Activated B cell treated with CpG ODN at 0.5 μM for 24 hours (primary cell): ENCODE results near the gene C14orf132. TPM values are rescaled to one million over a fixed set of nuclear protein-coding genes. Genes with fewer than 3 reads are reported as not detected.

Experiments
- ATAC-seq: fragments of 200-7000 bp; cut with Tn5 transposase; one replicate; pipeline ENCODE4 v1.10.0; 2021; ENCODE audit warnings: low read depth, mild to moderate bottlenecking, moderate library complexity
- CTCF ChIA-PET: fragments of 350-600 bp; sonication (Branson Sonifier 250); formaldehyde crosslinking; loops from one replicate; lab custom pipeline; 2021; ENCODE audit warnings: antibody characterized with exemption; lab: Charles Lee
- POLR2A ChIA-PET: fragments of 350-600 bp; sonication (Branson Sonifier 250); formaldehyde crosslinking; loops from one replicate; lab custom pipeline; 2021; ENCODE audit warnings: antibody characterized with exemption; lab: Charles Lee
- DNase-seq: peaks from one replicate; pipeline ENCODE4 v3.0.0; 2022
- H3K27ac Mint-ChIP-seq: one replicate; pipeline ENCODE4 v1.8.0; 2020; ENCODE audit warnings: mixed read lengths
- H3K27me3 Mint-ChIP-seq: one replicate; pipeline ENCODE4 v1.8.0; 2021; ENCODE audit warnings: mixed read lengths
- H3K36me3 Mint-ChIP-seq: one replicate; pipeline ENCODE4 v1.8.0; 2021; ENCODE audit warnings: low read depth, mixed read lengths
- H3K4me1 Mint-ChIP-seq: one replicate; pipeline ENCODE4 v1.8.0; 2021; ENCODE audit warnings: mixed read lengths
- H3K4me3 Mint-ChIP-seq: one replicate; pipeline ENCODE4 v1.8.0; 2020; ENCODE audit warnings: mild to moderate bottlenecking, mixed read lengths
- H3K9me3 Mint-ChIP-seq: one replicate; pipeline ENCODE4 v1.8.0; 2020; ENCODE audit warnings: mixed read lengths
- intact Hi-C: fragments of 100-400 bp; cut with micrococcal nuclease; formaldehyde crosslinking; loops from one replicate; pipeline ENCODE4 v1.15.1; 2024
- total RNA-seq: library from RNA; stranded (reverse); gene quantifications from 2 replicates; pipeline ENCODE4 v1.2.3, GENCODE V29; 2022
- TF ChIP-seq, protein P1 (sequence below): fragments of 200-600 bp; IDR thresholded peaks from one replicate; pipeline ENCODE4 v1.8.0; 2022; ENCODE audit warnings: antibody characterized with exemption, mild to moderate bottlenecking

Gene C14orf132
- total RNA-seq, 1 donor from 2014 or later, result 0.16 TPM

DNA sequence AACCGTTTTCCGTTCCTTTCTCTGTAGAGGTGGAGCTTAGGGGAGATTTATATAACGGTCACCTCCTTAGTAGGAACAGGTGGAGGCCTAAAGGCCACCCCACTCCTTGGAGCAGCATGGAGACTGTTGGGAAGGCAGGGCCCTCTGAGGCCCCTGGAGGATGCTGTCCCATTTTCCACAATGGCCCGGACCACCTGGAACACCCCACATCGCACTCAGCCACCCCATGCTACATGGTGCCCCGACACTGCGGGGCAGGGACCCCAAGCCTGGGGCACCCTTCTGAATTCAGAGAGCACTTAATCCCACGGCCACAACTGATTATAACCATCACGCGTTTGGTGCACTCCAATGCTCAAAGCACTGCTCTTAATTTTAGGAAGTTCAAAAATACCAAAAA lies 41.4 kb downstream of the C14orf132 start:
- H3K4me1 Mint-ChIP-seq, result peaks cover 2% of the 10 kb centered on the region
- H3K9me3 Mint-ChIP-seq, result peaks cover 5% of the 10 kb centered on the region
- H3K27ac Mint-ChIP-seq, result no peak overlapping the region
- POLR2A ChIA-PET, result no interaction called here
- ATAC-seq (no peak), DNase-seq (no peak)
- CTCF ChIA-PET, result no interaction called here
- TF ChIP-seq, protein P1, sequence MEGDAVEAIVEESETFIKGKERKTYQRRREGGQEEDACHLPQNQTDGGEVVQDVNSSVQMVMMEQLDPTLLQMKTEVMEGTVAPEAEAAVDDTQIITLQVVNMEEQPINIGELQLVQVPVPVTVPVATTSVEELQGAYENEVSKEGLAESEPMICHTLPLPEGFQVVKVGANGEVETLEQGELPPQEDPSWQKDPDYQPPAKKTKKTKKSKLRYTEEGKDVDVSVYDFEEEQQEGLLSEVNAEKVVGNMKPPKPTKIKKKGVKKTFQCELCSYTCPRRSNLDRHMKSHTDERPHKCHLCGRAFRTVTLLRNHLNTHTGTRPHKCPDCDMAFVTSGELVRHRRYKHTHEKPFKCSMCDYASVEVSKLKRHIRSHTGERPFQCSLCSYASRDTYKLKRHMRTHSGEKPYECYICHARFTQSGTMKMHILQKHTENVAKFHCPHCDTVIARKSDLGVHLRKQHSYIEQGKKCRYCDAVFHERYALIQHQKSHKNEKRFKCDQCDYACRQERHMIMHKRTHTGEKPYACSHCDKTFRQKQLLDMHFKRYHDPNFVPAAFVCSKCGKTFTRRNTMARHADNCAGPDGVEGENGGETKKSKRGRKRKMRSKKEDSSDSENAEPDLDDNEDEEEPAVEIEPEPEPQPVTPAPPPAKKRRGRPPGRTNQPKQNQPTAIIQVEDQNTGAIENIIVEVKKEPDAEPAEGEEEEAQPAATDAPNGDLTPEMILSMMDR, result no peak
- peaks cover 25% of the 10 kb centered on the region for H3K27me3 Mint-ChIP-seq
- intact Hi-C loops, result no loop called here
- H3K36me3 Mint-ChIP-seq, result no peaks in the 10 kb centered on the region
- no peak overlapping the region for H3K4me3 Mint-ChIP-seq

DNA sequence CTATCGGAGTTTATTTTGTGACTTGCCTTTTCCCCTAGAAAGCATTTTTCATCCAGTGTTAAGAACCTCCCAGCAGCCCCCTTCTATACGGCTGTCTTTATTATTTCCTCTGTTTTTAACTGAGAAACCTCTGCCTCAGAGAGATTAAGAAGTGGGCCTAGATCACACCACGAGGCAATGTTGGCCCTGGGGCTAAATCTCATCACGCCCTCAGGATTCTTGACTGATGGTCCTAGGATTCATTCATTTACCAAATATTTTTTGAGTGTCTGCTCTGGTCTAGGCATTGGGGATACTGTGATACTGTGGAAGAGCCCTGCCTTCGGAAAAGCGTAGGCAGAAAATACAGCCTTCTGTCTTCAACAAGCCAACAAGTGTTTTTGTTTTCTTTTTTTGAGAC lies 42.1 kb downstream of the C14orf132 start:
- H3K9me3 Mint-ChIP-seq, result peaks cover 5% of the 10 kb centered on the region
- intact Hi-C loops, result no loop called here
- DNase-seq, result no peak
- no peak overlapping the region for H3K27ac Mint-ChIP-seq
- H3K4me1 Mint-ChIP-seq, result peaks cover 2% of the 10 kb centered on the region
- CTCF ChIA-PET, result no interaction called here
- TF ChIP-seq, protein P1, result no peak
- H3K4me3 Mint-ChIP-seq, result no peak overlapping the region
- no peak for ATAC-seq
- no peaks in the 10 kb centered on the region for H3K36me3 Mint-ChIP-seq
- H3K27me3 Mint-ChIP-seq, result peaks cover 25% of the 10 kb centered on the region
- POLR2A ChIA-PET, result no interaction called here

DNA sequence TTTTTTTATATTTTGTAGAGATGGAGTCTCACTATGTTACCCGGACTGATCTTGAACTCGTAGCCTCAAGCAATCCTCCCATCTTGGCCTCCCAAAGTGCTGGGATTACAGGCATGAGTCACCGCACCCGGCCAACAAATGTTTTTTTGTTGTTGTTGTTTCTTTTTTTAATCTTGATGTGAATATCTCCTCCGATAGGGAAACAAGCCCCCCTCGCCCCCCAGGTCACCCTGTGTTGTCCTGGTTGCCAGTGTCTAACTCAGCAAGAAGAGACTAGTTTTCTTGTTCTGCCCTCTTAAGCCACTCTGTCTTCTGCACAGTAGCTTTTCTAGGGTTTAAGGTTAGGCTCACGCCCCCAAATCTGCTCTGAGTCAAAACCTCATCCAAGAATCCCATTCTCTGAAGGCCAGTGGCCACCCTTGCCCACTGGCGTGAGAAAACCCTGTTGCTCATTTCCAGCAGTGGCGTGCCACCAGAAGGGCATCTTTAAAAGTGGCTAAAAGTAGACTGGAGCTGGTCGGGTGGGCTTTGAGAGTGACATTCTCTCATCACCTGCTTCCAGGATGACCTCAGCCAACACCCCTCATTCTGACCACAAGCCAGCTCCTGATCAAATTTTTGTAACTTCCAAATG lies 42.7 kb downstream of the C14orf132 start:
- intact Hi-C loops, result no loop called here
- Mint-ChIP-seq H3K27ac (no peak overlapping the region), H3K4me1 (peaks cover 2% of the 10 kb centered on the region), H3K27me3 (peaks cover 24% of the 10 kb centered on the region), H3K36me3 (no peaks in the 10 kb centered on the region), H3K9me3 (peaks cover 5% of the 10 kb centered on the region), H3K4me3 (no peak overlapping the region)
- CTCF ChIA-PET, result no interaction called here
- ATAC-seq, result no peak
- TF ChIP-seq, protein P1, result no peak
- POLR2A ChIA-PET, result no interaction called here
- DNase-seq, result no peak

DNA sequence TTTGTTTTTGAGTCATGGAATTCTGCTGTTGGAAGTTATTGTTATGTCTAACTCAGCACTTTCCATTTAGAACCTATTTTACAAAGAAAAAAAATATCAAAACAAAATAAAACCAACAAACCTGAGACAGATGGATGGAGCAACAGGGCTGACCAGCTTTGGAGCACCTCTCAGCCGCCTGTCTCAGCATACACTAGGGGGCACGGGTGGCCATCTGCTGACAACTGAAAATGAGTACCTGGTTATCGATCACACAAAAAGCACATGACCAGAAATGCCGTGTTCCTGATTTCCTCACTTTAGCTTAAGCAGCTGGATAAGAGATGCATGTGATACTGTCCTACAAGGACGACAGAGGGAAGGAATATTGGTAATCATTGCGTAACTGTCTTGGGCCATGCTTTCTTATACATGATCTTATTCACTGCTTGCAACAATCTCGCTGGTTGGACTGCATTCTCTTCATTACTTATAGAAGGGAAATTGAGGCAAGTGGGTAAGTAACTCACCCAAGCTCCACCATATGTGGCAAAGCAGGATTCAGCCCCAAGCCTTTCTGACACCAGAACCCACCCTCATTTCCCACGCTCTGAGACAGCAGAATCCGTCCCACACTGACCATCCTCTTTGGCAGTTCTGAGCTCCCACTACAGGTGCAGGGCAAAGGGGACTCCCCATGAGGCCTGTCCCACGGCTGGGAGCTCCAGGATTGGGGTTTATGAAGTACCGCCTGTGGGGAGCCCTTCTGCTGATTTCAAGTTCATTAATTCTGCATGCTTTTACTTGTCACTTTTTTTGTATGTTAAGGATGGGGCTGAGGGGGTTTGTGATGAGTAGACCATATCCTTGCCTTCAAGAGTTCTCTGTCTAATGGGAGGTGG lies 43.5 kb downstream of the C14orf132 start:
- no peaks in the 10 kb centered on the region for H3K36me3 Mint-ChIP-seq
- H3K27ac Mint-ChIP-seq, result no peak overlapping the region
- peaks cover 5% of the 10 kb centered on the region for H3K9me3 Mint-ChIP-seq
- peaks cover 2% of the 10 kb centered on the region for H3K4me1 Mint-ChIP-seq
- DNase-seq, result no peak
- CTCF ChIA-PET, result no interaction called here
- H3K4me3 Mint-ChIP-seq, result no peak overlapping the region
- no peak for ATAC-seq
- POLR2A ChIA-PET, result no interaction called here
- peaks cover 20% of the 10 kb centered on the region for H3K27me3 Mint-ChIP-seq
- TF ChIP-seq, protein P1, result no peak
- intact Hi-C loops, result no loop called here

DNA sequence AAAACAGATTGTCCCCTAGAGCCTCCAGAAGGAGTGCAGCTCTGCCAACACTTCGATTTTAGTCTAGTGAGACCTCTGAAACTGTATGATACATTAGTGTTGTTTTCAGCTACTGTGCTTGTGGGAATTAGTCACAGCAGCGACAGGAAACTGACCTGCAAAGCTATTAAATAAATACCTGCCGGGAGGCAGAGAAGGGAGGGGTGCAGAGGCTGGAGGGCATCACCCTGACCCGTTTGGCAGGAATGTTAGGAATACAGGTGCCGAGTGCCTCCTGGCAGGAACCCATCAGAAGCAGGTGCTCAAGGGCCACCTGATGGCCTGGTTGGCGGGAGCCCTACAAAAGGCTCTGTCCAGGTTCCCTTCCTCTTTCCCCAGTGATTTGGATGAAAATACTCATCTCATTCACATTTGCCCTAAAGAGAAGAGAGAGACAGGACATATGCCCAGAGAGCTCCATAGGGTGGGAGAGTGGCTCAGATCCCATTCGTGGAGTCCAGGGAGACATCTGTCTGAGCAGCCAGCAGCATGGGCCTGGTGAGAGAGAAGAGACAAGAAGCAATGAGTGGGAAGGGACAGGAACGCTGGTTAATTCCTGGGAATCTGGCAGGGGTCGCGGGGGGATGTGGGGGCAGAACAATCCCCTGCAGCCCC lies 44.6 kb downstream of the C14orf132 start:
- H3K36me3 Mint-ChIP-seq, result no peaks in the 10 kb centered on the region
- H3K4me1 Mint-ChIP-seq, result peaks cover 2% of the 10 kb centered on the region
- peaks cover 5% of the 10 kb centered on the region for H3K9me3 Mint-ChIP-seq
- H3K4me3 Mint-ChIP-seq, result no peak overlapping the region
- no peak overlapping the region for H3K27ac Mint-ChIP-seq
- intact Hi-C loops, result no loop called here
- POLR2A ChIA-PET, result no interaction called here
- TF ChIP-seq, protein P1, result no peak
- CTCF ChIA-PET, result no interaction called here
- H3K27me3 Mint-ChIP-seq, result peaks cover 14% of the 10 kb centered on the region
- DNase-seq, result no peak
- no peak for ATAC-seq
